ENCODE data around the gene RPL29.

The RPL29 gene

DNA sequence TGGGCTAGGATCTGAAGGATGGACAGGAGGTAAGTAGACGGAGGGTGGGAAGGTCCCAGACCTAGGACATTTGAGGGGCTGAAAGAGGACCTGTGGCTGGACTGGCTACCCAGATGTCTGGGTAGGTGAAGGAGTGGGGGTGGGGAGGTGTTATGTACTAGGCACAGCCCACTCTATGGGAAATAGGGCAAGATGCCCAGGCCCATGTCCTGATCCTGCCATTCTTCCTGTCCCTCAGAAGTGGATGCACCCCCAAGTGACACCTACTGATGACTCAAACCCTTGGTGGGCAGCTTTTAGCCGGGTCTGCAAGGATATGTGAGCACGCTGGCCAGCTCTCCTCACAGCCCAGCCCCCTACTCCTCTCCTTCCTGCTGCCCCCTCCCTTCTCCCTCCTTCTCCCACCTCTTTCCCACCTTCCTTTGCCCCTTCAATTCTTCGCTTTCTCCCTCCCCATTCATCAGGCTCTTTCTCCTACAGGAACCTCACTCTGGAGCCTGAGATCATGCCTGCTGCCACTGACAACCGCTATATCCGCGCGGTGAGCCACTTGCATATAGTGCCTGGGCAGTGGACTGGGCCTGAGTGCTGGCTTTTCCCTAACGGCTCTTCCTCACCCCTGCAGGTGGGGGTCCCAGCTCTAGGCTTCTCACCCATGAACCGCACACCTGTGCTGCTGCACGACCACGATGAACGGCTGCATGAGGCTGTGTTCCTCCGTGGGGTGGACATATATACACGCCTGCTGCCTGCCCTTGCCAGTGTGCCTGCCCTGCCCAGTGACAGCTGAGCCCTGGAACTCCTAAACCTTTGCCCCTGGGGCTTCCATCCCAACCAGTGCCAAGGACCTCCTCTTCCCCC, 7.2 kb downstream of the RPL29 start:
- H3K4me3 ChIP-seq (ENCODE audit: insufficient read depth, low read length, poor library complexity, severe bottlenecking) = no peak overlapping the region
- H4K20me1 ChIP-seq (ENCODE audit: low read depth, low read length) = no peaks in the 10 kb centered on the region
- peaks cover 8% of the 10 kb centered on the region; the same call in 1 of the 2 replicates for H3K36me3 ChIP-seq (ENCODE audit: low read length)
- TF ChIP-seq, protein P1, sequence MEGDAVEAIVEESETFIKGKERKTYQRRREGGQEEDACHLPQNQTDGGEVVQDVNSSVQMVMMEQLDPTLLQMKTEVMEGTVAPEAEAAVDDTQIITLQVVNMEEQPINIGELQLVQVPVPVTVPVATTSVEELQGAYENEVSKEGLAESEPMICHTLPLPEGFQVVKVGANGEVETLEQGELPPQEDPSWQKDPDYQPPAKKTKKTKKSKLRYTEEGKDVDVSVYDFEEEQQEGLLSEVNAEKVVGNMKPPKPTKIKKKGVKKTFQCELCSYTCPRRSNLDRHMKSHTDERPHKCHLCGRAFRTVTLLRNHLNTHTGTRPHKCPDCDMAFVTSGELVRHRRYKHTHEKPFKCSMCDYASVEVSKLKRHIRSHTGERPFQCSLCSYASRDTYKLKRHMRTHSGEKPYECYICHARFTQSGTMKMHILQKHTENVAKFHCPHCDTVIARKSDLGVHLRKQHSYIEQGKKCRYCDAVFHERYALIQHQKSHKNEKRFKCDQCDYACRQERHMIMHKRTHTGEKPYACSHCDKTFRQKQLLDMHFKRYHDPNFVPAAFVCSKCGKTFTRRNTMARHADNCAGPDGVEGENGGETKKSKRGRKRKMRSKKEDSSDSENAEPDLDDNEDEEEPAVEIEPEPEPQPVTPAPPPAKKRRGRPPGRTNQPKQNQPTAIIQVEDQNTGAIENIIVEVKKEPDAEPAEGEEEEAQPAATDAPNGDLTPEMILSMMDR (IDR thresholded peaks at IDR 0.05; ENCODE audit: insufficient read depth, low read length, poor library complexity, severe bottlenecking) = no peak
- no peak for TF ChIP-seq EZH2phosphoT487 (conservative IDR thresholded peaks at IDR 0.05; ENCODE audit: low read length)
- no peaks in the 10 kb centered on the region for H3K9me2 ChIP-seq (replicated peaks; ENCODE audit: insufficient read depth, low read length)
- no peak overlapping the region for H3K4me2 ChIP-seq (ENCODE audit: low read depth, low read length, poor library complexity, severe bottlenecking)
- H3F3A ChIP-seq (ENCODE audit: insufficient read depth) = peaks cover 23% of the 10 kb centered on the region
- no peak overlapping the region for H3K9ac ChIP-seq (ENCODE audit: low read length)
- no peaks in the 10 kb centered on the region for H3K27me3 ChIP-seq (ENCODE audit: low read length)
- no peak overlapping the region for H2AFZ ChIP-seq (ENCODE audit: low read depth, low read length, severe bottlenecking)
- 0 out of 2 replicates have a peak, but pooled peaks cover 3% of the 10 kb centered on the region for H3K79me2 ChIP-seq (ENCODE audit: insufficient read depth, low read length)
- no peaks in the 10 kb centered on the region for H3K9me3 ChIP-seq (ENCODE audit: insufficient read depth, low read length)
- no peak overlapping the region for H3K27ac ChIP-seq (ENCODE audit: low read depth, low read length)

GRCh38 chr3:51987568-51987967, 8.1 kb downstream of the RPL29 start:
- Histone ChIP-seq H3F3A (ENCODE audit: insufficient read depth) (peaks cover 26% of the 10 kb centered on the region), H4K20me1 (ENCODE audit: low read depth, low read length) (no peaks in the 10 kb centered on the region), H3K4me3 (ENCODE audit: insufficient read depth, low read length, poor library complexity, severe bottlenecking) (no peak overlapping the region), H3K4me2 (ENCODE audit: low read depth, low read length, poor library complexity, severe bottlenecking) (no peak overlapping the region), H3K27me3 (ENCODE audit: low read length) (no peaks in the 10 kb centered on the region), H3K79me2 (ENCODE audit: insufficient read depth, low read length) (no peaks in the 10 kb centered on the region), H3K27ac (ENCODE audit: low read depth, low read length) (no peak overlapping the region), H3K9me3 (ENCODE audit: insufficient read depth, low read length) (no peaks in the 10 kb centered on the region), H3K9me2 (replicated peaks; ENCODE audit: insufficient read depth, low read length) (no peaks in the 10 kb centered on the region), H2AFZ (ENCODE audit: low read depth, low read length, severe bottlenecking) (no peak overlapping the region), H3K36me3 (ENCODE audit: low read length) (0 out of 2 replicates have a peak, but pooled peaks cover 4% of the 10 kb centered on the region), H3K9ac (ENCODE audit: low read length) (no peak overlapping the region)
- TF ChIP-seq EZH2phosphoT487 (conservative IDR thresholded peaks at IDR 0.05; ENCODE audit: low read length) = no peak
- TF ChIP-seq, protein P1 (IDR thresholded peaks at IDR 0.05; ENCODE audit: insufficient read depth, low read length, poor library complexity, severe bottlenecking) = no peak

- no peaks in the 10 kb centered on the region for H3K27me3 ChIP-seq (ENCODE audit: low read length)
- H4K20me1 ChIP-seq (ENCODE audit: low read depth, low read length) = no peaks in the 10 kb centered on the region
- H3K27ac ChIP-seq (ENCODE audit: low read depth, low read length) = no peak overlapping the region
- H3K9ac ChIP-seq (ENCODE audit: low read length) = no peak overlapping the region
- H3K4me3 ChIP-seq (ENCODE audit: insufficient read depth, low read length, poor library complexity, severe bottlenecking) = no peak overlapping the region
- H2AFZ ChIP-seq (ENCODE audit: low read depth, low read length, severe bottlenecking) = no peak overlapping the region
- H3K9me3 ChIP-seq (ENCODE audit: insufficient read depth, low read length) = no peaks in the 10 kb centered on the region
- no peaks in the 10 kb centered on the region for H3K9me2 ChIP-seq (replicated peaks; ENCODE audit: insufficient read depth, low read length)
- H3F3A ChIP-seq (ENCODE audit: insufficient read depth) = peaks cover 19% of the 10 kb centered on the region
- no peaks in the 10 kb centered on the region for H3K36me3 ChIP-seq (ENCODE audit: low read length)
- TF ChIP-seq EZH2phosphoT487 (conservative IDR thresholded peaks at IDR 0.05; ENCODE audit: low read length) = no peak
- H3K4me2 ChIP-seq (ENCODE audit: low read depth, low read length, poor library complexity, severe bottlenecking) = no peak overlapping the region
- peaks cover 1% of the 10 kb centered on the region; the same call in 1 of the 2 replicates for H3K79me2 ChIP-seq (ENCODE audit: insufficient read depth, low read length)
These were observed 9.4 kb downstream of the RPL29 start for GRCh38 chr3:51986010-51986947.

Measured in SU-DHL-6 (cell line).